NCI-H1417 (cell line): Measurements from ENCODE around the gene GRAMD2B.
A peak's percentile ranks its signal among the peaks of the same experiment; 100 is the strongest.
"Not testable (repeated sequence)": the region's sequence is repeated elsewhere in the genome, so short reads cannot be mapped to it uniquely, and the experiment has no call there.

ENCODE experiments used
- DNase-seq, 3 experiments: peaks; one replicate each; lab custom pipeline; 2025; lab: John Stamatoyannopoulos, UW

GRAMD2B gene

GRCh38 chr5:126410623-126411022 is 12.6 kb upstream of the GRAMD2B start:
- DNase-seq = no peak

GRCh38 chr5:126413856-126414255 is 9.4 kb upstream of the GRAMD2B start:
- no peak for DNase-seq

GRCh38 chr5:126414874-126415502 is 8.2 kb upstream of the GRAMD2B start:
- no peak for DNase-seq

- DNase-seq = no peak
Measured at GRCh38 chr5:126415789-126416188, 7.4 kb upstream of the GRAMD2B start.

GRCh38 chr5:126416266-126416925 is 6.8 kb upstream of the GRAMD2B start:
- DNase-seq = no peak

- DNase-seq = no peak
Measured at GRCh38 chr5:126417178-126417577, 6.0 kb upstream of the GRAMD2B start.

GRCh38 chr5:126419102-126419501 is 4.1 kb upstream of the GRAMD2B start:
- DNase-seq = no peak

GRCh38 chr5:126428421-126428820 is 5.2 kb downstream of the GRAMD2B start:
- no peak for DNase-seq

- no peak for DNase-seq
Measured at GRCh38 chr5:126430631-126431030, 7.4 kb downstream of the GRAMD2B start.

GRCh38 chr5:126433701-126434100 is 10.5 kb downstream of the GRAMD2B start:
- DNase-seq = no peak

- DNase-seq = no peak
Measured at GRCh38 chr5:126435261-126435660, 12.1 kb downstream of the GRAMD2B start.

- no peak for DNase-seq
Measured at GRCh38 chr5:126435714-126436113, 12.5 kb downstream of the GRAMD2B start.

- DNase-seq = no peak
Measured at GRCh38 chr5:126437721-126438120, 14.5 kb downstream of the GRAMD2B start.

- no peak for DNase-seq
Measured at GRCh38 chr5:126438267-126438666, 15.1 kb downstream of the GRAMD2B start.

GRCh38 chr5:126438868-126439267 is 15.7 kb downstream of the GRAMD2B start:
- no peak for DNase-seq

- not testable (repeated sequence) for DNase-seq
Measured at GRCh38 chr5:126439724-126440123, 16.5 kb downstream of the GRAMD2B start.

GRCh38 chr5:126441230-126441629 is 18.0 kb downstream of the GRAMD2B start:
- DNase-seq = no peak

- DNase-seq = no peak
Measured at GRCh38 chr5:126443374-126443851, 20.2 kb downstream of the GRAMD2B start.

GRCh38 chr5:126444137-126444536 is 20.9 kb downstream of the GRAMD2B start:
- DNase-seq = no peak

GRCh38 chr5:126445502-126446174 is 22.4 kb downstream of the GRAMD2B start:
- DNase-seq = no peak

GRCh38 chr5:126446498-126447224 is 23.5 kb downstream of the GRAMD2B start:
- DNase-seq = no peak

- DNase-seq = peak in 2 of 3 experiments; percentile 6 to 30
Measured at GRCh38 chr5:126448720-126449119, 25.5 kb downstream of the GRAMD2B start.
